ENCODE results near the gene YIPF5. TPM values are rescaled to one million over a fixed set of nuclear protein-coding genes. Genes with fewer than 3 reads are reported as not detected.
A peak's percentile ranks its signal among the peaks of the same experiment; 100 is the strongest.

Gene YIPF5
- total RNA-seq, 4 donors from 2014 or later, result 28.1 to 50.5 (median 45.0) TPM

GRCh38 chr5:144179226-144179625 is 8.8 kb upstream of the YIPF5 start:
- no peak overlapping the region for H3K27ac ChIP-seq
- no peaks in the 10 kb centered on the region for H3K36me3 ChIP-seq
- H3K4me1 ChIP-seq, result no peaks in the 10 kb centered on the region
- no peaks in the 10 kb centered on the region for H3K9me3 ChIP-seq
- 100% methylated on average over 1 of the region's 1 CpG for WGBS
- no peak for DNase-seq (ENCODE audit: low spot score in 2 of 2)
- H3K4me3 ChIP-seq, result no peak overlapping the region
- no peak for TF ChIP-seq CTCF (IDR thresholded peaks at IDR 0.05)
- TF ChIP-seq POLR2A (IDR thresholded peaks at IDR 0.05), result no peak
- H3K27me3 ChIP-seq, result no peaks in the 10 kb centered on the region

GRCh38 chr5:144177548-144177947 is 7.1 kb upstream of the YIPF5 start:
- TF ChIP-seq EP300 (IDR thresholded peaks at IDR 0.05) (no peak), POLR2A (IDR thresholded peaks at IDR 0.05) (no peak), CTCF (IDR thresholded peaks at IDR 0.05) (no peak), POLR2AphosphoS5 (IDR thresholded peaks at IDR 0.05) (no peak)
- H3K36me3 ChIP-seq, result no peaks in the 10 kb centered on the region
- H3K27me3 ChIP-seq, result no peaks in the 10 kb centered on the region
- DNase-seq (ENCODE audit: low spot score in 2 of 2), result no peak
- H3K9me3 ChIP-seq, result no peaks in the 10 kb centered on the region
- H3K4me3 ChIP-seq, result no peak overlapping the region
- WGBS, result 79% methylated on average over 3 of the region's 3 CpGs
- no peaks in the 10 kb centered on the region for H3K4me1 ChIP-seq
- no peak overlapping the region for H3K27ac ChIP-seq

GRCh38 chr5:144173766-144174165 is 3.3 kb upstream of the YIPF5 start:
- WGBS, result 41% methylated on average over 3 of the region's 3 CpGs
- Histone ChIP-seq H3K4me3 (no peak overlapping the region), H3K9me3 (no peaks in the 10 kb centered on the region), H3K27me3 (no peaks in the 10 kb centered on the region), H3K27ac (no peak overlapping the region), H3K36me3 (no peaks in the 10 kb centered on the region), H3K4me1 (peaks cover 16% of the 10 kb centered on the region)
- no peak for TF ChIP-seq CTCF (IDR thresholded peaks at IDR 0.05)
- no peak for TF ChIP-seq EP300 (IDR thresholded peaks at IDR 0.05)
- no peak for TF ChIP-seq POLR2A (IDR thresholded peaks at IDR 0.05)
- no peak for TF ChIP-seq POLR2AphosphoS5 (IDR thresholded peaks at IDR 0.05)
- DNase-seq (ENCODE audit: low spot score in 2 of 2), result no peak

GRCh38 chr5:144169904-144170275 is 569 bp downstream of the YIPF5 start:
- peak overlapping the region; percentile 92 for H3K27ac ChIP-seq
- H3K36me3 ChIP-seq, result peaks cover 8% of the 10 kb centered on the region
- TF ChIP-seq CTCF (IDR thresholded peaks at IDR 0.05) (no peak), POLR2A (IDR thresholded peaks at IDR 0.05) (no peak), POLR2AphosphoS5 (IDR thresholded peaks at IDR 0.05) (no peak), EP300 (IDR thresholded peaks at IDR 0.05) (no peak)
- H3K27me3 ChIP-seq, result no peaks in the 10 kb centered on the region
- no peaks in the 10 kb centered on the region for H3K9me3 ChIP-seq
- 3% methylated on average over 12 of the region's 12 CpGs for WGBS
- peak overlapping the region; percentile 94 for H3K4me3 ChIP-seq
- H3K4me1 ChIP-seq, result peaks cover 23% of the 10 kb centered on the region
- DNase-seq (ENCODE audit: low spot score in 2 of 2), result no peak

- H3K4me3 ChIP-seq, result no peak overlapping the region
- TF ChIP-seq POLR2AphosphoS5 (IDR thresholded peaks at IDR 0.05), result no peak
- no peak for TF ChIP-seq EP300 (IDR thresholded peaks at IDR 0.05)
- TF ChIP-seq POLR2A (IDR thresholded peaks at IDR 0.05), result no peak
- TF ChIP-seq CTCF (IDR thresholded peaks at IDR 0.05), result no peak
- WGBS, result 75% methylated on average over 3 of the region's 3 CpGs
- H3K4me1 ChIP-seq, result peaks cover 23% of the 10 kb centered on the region
- DNase-seq (ENCODE audit: low spot score in 2 of 2), result no peak
- no peaks in the 10 kb centered on the region for H3K27me3 ChIP-seq
- H3K27ac ChIP-seq, result no peak overlapping the region
- H3K9me3 ChIP-seq, result no peaks in the 10 kb centered on the region
- H3K36me3 ChIP-seq, result peaks cover 27% of the 10 kb centered on the region
These were observed 2.5 kb downstream of the YIPF5 start for GRCh38 chr5:144167998-144168397.

Data from suprapubic skin (tissue), 4 donors.